ENCODE measurements around the gene NOM1.
A peak's percentile ranks its signal among the peaks of the same experiment; 100 is the strongest.

Gene NOM1

DNA sequence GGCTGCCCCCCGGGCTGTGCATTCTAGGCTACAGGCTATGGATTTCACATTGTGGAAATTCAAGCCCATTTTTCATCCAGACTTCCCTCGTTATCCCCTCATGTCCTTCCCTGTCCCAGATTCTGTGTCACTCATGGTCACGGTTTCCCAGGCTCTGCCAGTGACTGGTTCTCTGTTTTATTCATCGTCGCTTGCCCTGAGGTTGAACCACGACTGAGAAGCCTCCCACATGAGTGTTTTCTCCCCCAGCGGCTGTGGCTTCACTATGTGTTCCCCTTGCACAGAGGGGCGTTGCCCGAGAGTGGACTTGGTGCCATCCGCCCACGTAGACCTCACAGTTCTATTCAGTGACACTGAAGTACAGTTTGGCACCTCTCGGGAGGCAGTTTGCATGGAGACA is 14.0 kb downstream of the NOM1 start:
- Histone ChIP-seq H3K27me3 (replicated peaks in 2 of 5; ENCODE audit: control insufficient read depth in 4 of 5, insufficient read depth in 5 of 5, low read length in 4 of 5) (no peaks in the 10 kb centered on the region), H3K9me3 (ENCODE audit: control extremely low read depth in 1 of 5, control insufficient read depth in 4 of 5, insufficient read depth in 2 of 5, low read depth in 1 of 5, low read length in 4 of 5) (no peaks in the 10 kb centered on the region), H3K27ac (ENCODE audit: insufficient read depth in 1 of 2, low read depth in 1 of 2, low read length in 2 of 2, poor library complexity in 1 of 2, severe bottlenecking in 2 of 2) (no peak overlapping the region), H3K36me3 (ENCODE audit: control insufficient read depth in 4 of 4, insufficient read depth in 4 of 4, low read length in 3 of 4) (peaks cover 13 to 93% (median 84%) of the 10 kb centered on the region in 4 experiments), H3K4me3 (ENCODE audit: control insufficient read depth in 1 of 7, extremely low read depth in 1 of 7, insufficient read depth in 4 of 7, low read depth in 2 of 7, low read length in 6 of 7) (no peak overlapping the region), H3K4me1 (ENCODE audit: control extremely low read depth in 1 of 4, control insufficient read depth in 4 of 4, insufficient read depth in 4 of 4, low read length in 3 of 4) (no peaks in the 10 kb centered on the region)
- no peak for DNase-seq
- ChIA-PET POLR2A (no interaction called here), CTCF (interaction anchor here (1.4 to 3.4 kb wide), 2 partner anchors 8 to 13 kb away, joined by 4 to 10 read pairs; partner anchors contain the start of gene NOM1)
- WGBS (ENCODE audit: insufficient coverage): 94% methylated on average over 12 of the region's 12 CpGs

DNA sequence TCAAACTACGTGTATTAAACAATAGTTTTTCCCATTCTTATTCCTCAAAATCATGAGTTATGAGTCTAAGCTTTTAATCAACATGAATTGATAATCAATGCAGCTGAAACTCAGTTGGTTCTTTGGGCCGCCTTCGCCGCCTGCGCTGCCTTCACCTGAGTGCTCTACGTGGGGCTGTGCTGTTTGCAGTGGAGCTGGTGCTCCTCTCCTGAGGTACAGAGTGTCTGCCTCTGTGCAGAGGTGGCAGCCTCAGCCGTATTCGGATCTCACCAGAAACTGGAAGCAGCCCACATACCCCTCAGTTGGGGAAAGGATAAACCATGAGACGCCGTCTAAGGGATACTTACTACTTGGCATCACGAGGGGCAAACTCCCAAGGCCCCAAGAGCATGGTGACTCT is 15.5 kb downstream of the NOM1 start:
- Histone ChIP-seq H3K36me3 (ENCODE audit: control insufficient read depth in 4 of 4, insufficient read depth in 4 of 4, low read length in 3 of 4) (peaks cover 10 to 90% (median 81%) of the 10 kb centered on the region in 4 experiments), H3K27ac (ENCODE audit: insufficient read depth in 1 of 2, low read depth in 1 of 2, low read length in 2 of 2, poor library complexity in 1 of 2, severe bottlenecking in 2 of 2) (no peak overlapping the region), H3K9me3 (ENCODE audit: control extremely low read depth in 1 of 5, control insufficient read depth in 4 of 5, insufficient read depth in 2 of 5, low read depth in 1 of 5, low read length in 4 of 5) (no peaks in the 10 kb centered on the region), H3K4me3 (ENCODE audit: control insufficient read depth in 1 of 7, extremely low read depth in 1 of 7, insufficient read depth in 4 of 7, low read depth in 2 of 7, low read length in 6 of 7) (no peak overlapping the region), H3K27me3 (replicated peaks in 2 of 5; ENCODE audit: control insufficient read depth in 4 of 5, insufficient read depth in 5 of 5, low read length in 4 of 5) (no peaks in the 10 kb centered on the region), H3K4me1 (ENCODE audit: control extremely low read depth in 1 of 4, control insufficient read depth in 4 of 4, insufficient read depth in 4 of 4, low read length in 3 of 4) (no peaks in the 10 kb centered on the region)
- POLR2A ChIA-PET: no interaction called here
- WGBS (ENCODE audit: insufficient coverage): 100% methylated on average over 5 of the region's 11 CpGs
- DNase-seq: no peak
- CTCF ChIA-PET: interaction anchor here (1.1 to 3.4 kb wide), 3 partner anchors 14 to 309 kb away, joined by 3 to 10 read pairs (median 3); partner anchors contain the start of gene NOM1

DNA sequence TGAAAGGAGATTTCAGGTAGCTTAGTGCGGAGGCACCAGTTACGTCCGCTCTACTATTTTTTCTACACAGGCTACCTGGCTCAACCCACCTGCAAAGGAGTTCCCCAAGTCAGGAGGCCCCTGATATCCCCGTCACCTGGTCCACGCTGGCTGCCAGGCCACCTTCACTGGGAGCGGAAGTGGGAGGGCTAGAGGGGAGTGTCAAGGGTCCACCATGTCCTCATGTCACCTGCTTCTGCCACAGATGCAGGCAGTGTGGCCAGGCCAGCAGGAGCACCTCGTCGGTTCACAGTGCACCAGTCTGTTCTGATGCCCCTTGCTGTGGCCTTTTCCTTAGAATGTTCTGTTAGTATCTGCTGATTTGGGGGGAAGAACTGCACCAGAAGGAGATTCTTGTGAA is 16.9 kb downstream of the NOM1 start:
- no peaks in the 10 kb centered on the region for H3K9me3 ChIP-seq (ENCODE audit: control extremely low read depth in 1 of 5, control insufficient read depth in 4 of 5, insufficient read depth in 2 of 5, low read depth in 1 of 5, low read length in 4 of 5)
- WGBS (ENCODE audit: insufficient coverage): 100% methylated on average over 4 of the region's 8 CpGs
- ChIA-PET POLR2A (no interaction called here), CTCF (interaction anchor here (1.2 to 1.3 kb wide), 2 partner anchors 17 to 215 kb away, joined by 3 to 6 read pairs; partner anchors contain the start of gene NOM1)
- peaks cover 5 to 85% (median 77%) of the 10 kb centered on the region in 4 experiments for H3K36me3 ChIP-seq (ENCODE audit: control insufficient read depth in 4 of 4, insufficient read depth in 4 of 4, low read length in 3 of 4)
- no peak for DNase-seq
- no peak overlapping the region for H3K27ac ChIP-seq (ENCODE audit: insufficient read depth in 1 of 2, low read depth in 1 of 2, low read length in 2 of 2, poor library complexity in 1 of 2, severe bottlenecking in 2 of 2)
- no peak overlapping the region for H3K4me3 ChIP-seq (ENCODE audit: control insufficient read depth in 1 of 7, extremely low read depth in 1 of 7, insufficient read depth in 4 of 7, low read depth in 2 of 7, low read length in 6 of 7)
- no peaks in the 10 kb centered on the region for H3K4me1 ChIP-seq (ENCODE audit: control extremely low read depth in 1 of 4, control insufficient read depth in 4 of 4, insufficient read depth in 4 of 4, low read length in 3 of 4)
- no peaks in the 10 kb centered on the region for H3K27me3 ChIP-seq (replicated peaks in 2 of 5; ENCODE audit: control insufficient read depth in 4 of 5, insufficient read depth in 5 of 5, low read length in 4 of 5)

DNA sequence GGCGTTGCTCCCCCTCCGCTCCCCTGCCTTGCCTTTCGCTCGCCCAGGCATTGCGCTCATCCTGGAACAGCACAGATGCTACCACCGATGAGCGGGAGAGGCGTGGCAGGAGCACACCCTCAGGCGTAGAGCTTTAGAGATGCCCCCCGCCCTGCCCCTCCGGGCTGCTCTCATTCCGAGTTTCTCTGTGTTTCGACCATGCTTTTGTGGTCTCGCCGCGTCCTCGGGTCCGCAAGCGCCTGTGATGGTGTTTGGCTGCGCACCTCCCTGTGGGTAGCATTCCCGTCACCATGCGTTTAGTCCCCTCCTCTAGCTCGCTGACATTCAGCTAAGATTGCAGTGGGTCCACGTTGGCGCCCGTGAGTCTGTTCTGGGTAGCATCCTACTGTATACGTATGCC is 18.7 kb downstream of the NOM1 start:
- H3K4me1 ChIP-seq (ENCODE audit: control extremely low read depth in 1 of 4, control insufficient read depth in 4 of 4, insufficient read depth in 4 of 4, low read length in 3 of 4): no peaks in the 10 kb centered on the region
- WGBS (ENCODE audit: insufficient coverage): 99% methylated on average over 23 of the region's 27 CpGs
- DNase-seq: no peak
- no peaks in the 10 kb centered on the region for H3K9me3 ChIP-seq (ENCODE audit: control extremely low read depth in 1 of 5, control insufficient read depth in 4 of 5, insufficient read depth in 2 of 5, low read depth in 1 of 5, low read length in 4 of 5)
- no peak overlapping the region for H3K4me3 ChIP-seq (ENCODE audit: control insufficient read depth in 1 of 7, extremely low read depth in 1 of 7, insufficient read depth in 4 of 7, low read depth in 2 of 7, low read length in 6 of 7)
- peaks cover 6 to 74% (median 67%) of the 10 kb centered on the region in 4 experiments for H3K36me3 ChIP-seq (ENCODE audit: control insufficient read depth in 4 of 4, insufficient read depth in 4 of 4, low read length in 3 of 4)
- ChIA-PET CTCF (interaction anchor here (1.0 to 2.6 kb wide), 6 partner anchors 17 to 259 kb away, joined by 3 to 15 read pairs (median 6); no protein-coding TSS in a partner anchor), POLR2A (no interaction called here)
- no peaks in the 10 kb centered on the region for H3K27me3 ChIP-seq (replicated peaks in 2 of 5; ENCODE audit: control insufficient read depth in 4 of 5, insufficient read depth in 5 of 5, low read length in 4 of 5)
- no peak overlapping the region for H3K27ac ChIP-seq (ENCODE audit: insufficient read depth in 1 of 2, low read depth in 1 of 2, low read length in 2 of 2, poor library complexity in 1 of 2, severe bottlenecking in 2 of 2)

DNA sequence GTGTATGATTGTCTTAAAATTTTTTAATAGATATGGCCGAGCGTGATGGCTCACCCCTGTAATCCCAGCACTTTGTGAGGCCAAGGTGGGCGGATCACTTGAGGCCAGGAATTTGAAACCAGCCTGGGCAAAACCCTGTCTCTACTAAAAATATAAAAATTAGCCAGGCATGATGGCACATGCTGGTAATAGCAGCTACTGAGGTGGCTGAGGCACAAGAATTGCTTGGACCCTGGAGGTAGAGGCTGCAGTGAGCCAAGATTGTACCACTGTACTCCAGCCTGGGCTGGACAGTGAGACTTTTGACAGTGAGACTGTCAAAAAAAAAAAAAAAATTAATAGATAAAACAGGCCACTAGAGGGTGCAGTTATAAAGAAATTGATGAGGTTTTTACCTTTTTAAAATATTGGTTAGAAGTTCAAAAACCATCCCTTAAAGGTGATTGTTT is 20.5 kb downstream of the NOM1 start:
- no peak overlapping the region for H3K27ac ChIP-seq (ENCODE audit: insufficient read depth in 1 of 2, low read depth in 1 of 2, low read length in 2 of 2, poor library complexity in 1 of 2, severe bottlenecking in 2 of 2)
- no peaks in the 10 kb centered on the region for H3K27me3 ChIP-seq (replicated peaks in 2 of 5; ENCODE audit: control insufficient read depth in 4 of 5, insufficient read depth in 5 of 5, low read length in 4 of 5)
- H3K36me3 ChIP-seq (ENCODE audit: control insufficient read depth in 4 of 4, insufficient read depth in 4 of 4, low read length in 3 of 4): peaks cover 6 to 60% (median 51%) of the 10 kb centered on the region in 4 experiments
- H3K4me3 ChIP-seq (ENCODE audit: control insufficient read depth in 1 of 7, extremely low read depth in 1 of 7, insufficient read depth in 4 of 7, low read depth in 2 of 7, low read length in 6 of 7): no peak overlapping the region
- no CpG with 5 or more reads among the region's 3 CpGs for WGBS (ENCODE audit: insufficient coverage)
- no peaks in the 10 kb centered on the region for H3K9me3 ChIP-seq (ENCODE audit: control extremely low read depth in 1 of 5, control insufficient read depth in 4 of 5, insufficient read depth in 2 of 5, low read depth in 1 of 5, low read length in 4 of 5)
- ChIA-PET POLR2A (no interaction called here), CTCF (interaction anchor here (0.6 to 3.5 kb wide), 20 partner anchors 13 to 1358 kb away, joined by 3 to 15 read pairs (median 4); partner anchors contain the start of gene NOM1)
- H3K4me1 ChIP-seq (ENCODE audit: control extremely low read depth in 1 of 4, control insufficient read depth in 4 of 4, insufficient read depth in 4 of 4, low read length in 3 of 4): no peaks in the 10 kb centered on the region
- DNase-seq: peak in 2 of 3 donors; percentile 16 to 26

GRCh38 chr7:156975620-156976019 is 26.1 kb downstream of the NOM1 start:
- ChIA-PET CTCF (no interaction called here), POLR2A (no interaction called here)
- H3K27me3 ChIP-seq (replicated peaks in 2 of 5; ENCODE audit: control insufficient read depth in 4 of 5, insufficient read depth in 5 of 5, low read length in 4 of 5): no peaks in the 10 kb centered on the region
- no peaks in the 10 kb centered on the region for H3K4me1 ChIP-seq (ENCODE audit: control extremely low read depth in 1 of 4, control insufficient read depth in 4 of 4, insufficient read depth in 4 of 4, low read length in 3 of 4)
- H3K27ac ChIP-seq (ENCODE audit: insufficient read depth in 1 of 2, low read depth in 1 of 2, low read length in 2 of 2, poor library complexity in 1 of 2, severe bottlenecking in 2 of 2): no peak overlapping the region
- H3K9me3 ChIP-seq (ENCODE audit: control extremely low read depth in 1 of 5, control insufficient read depth in 4 of 5, insufficient read depth in 2 of 5, low read depth in 1 of 5, low read length in 4 of 5): peaks cover 4 to 12% (median 7%) of the 10 kb centered on the region in 5 experiments
- 100% methylated on average over 2 of the region's 5 CpGs for WGBS (ENCODE audit: insufficient coverage)
- no peak overlapping the region for H3K4me3 ChIP-seq (ENCODE audit: control insufficient read depth in 1 of 7, extremely low read depth in 1 of 7, insufficient read depth in 4 of 7, low read depth in 2 of 7, low read length in 6 of 7)
- DNase-seq: no peak
- peaks cover 4 to 20% (median 12%) of the 10 kb centered on the region in 4 experiments for H3K36me3 ChIP-seq (ENCODE audit: control insufficient read depth in 4 of 4, insufficient read depth in 4 of 4, low read length in 3 of 4)

DNA sequence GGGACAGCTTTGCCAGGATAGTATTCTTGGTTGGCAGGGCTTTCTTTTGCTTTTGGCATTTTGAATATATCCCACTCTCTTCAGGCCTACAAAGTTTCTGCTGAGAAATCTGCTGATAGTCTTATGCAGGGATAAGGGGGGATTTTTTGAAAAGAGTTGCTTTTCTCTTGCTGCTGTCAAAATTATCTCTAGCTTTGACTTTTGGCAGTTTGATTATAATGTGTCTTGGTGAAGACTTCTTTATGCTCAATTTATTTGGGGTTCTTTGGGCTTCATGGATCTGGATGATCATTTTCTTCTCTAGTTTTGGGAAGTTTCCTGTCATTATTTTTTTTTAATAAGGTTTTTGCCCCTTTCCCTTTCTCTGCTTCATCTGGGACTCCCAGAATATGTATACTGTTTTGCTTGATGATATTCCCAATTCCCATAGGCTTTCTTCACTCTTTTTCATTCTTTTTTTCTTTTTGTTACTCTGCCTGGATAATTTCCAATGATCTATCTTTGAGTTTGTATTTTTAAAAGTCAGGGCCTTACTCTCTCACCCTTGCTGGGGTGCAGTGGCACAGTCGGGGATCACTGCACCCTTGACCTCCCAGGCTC is 29.6 kb downstream of the NOM1 start:
- Histone ChIP-seq H3K9me3 (ENCODE audit: control extremely low read depth in 1 of 5, control insufficient read depth in 4 of 5, insufficient read depth in 2 of 5, low read depth in 1 of 5, low read length in 4 of 5) (peaks cover 4 to 12% (median 7%) of the 10 kb centered on the region in 5 experiments), H3K27ac (ENCODE audit: insufficient read depth in 1 of 2, low read depth in 1 of 2, low read length in 2 of 2, poor library complexity in 1 of 2, severe bottlenecking in 2 of 2) (no peak overlapping the region), H3K27me3 (replicated peaks in 2 of 5; ENCODE audit: control insufficient read depth in 4 of 5, insufficient read depth in 5 of 5, low read length in 4 of 5) (peaks cover 0 to 2% (median 0%) of the 10 kb centered on the region in 5 experiments), H3K4me3 (ENCODE audit: control insufficient read depth in 1 of 7, extremely low read depth in 1 of 7, insufficient read depth in 4 of 7, low read depth in 2 of 7, low read length in 6 of 7) (no peak overlapping the region), H3K4me1 (ENCODE audit: control extremely low read depth in 1 of 4, control insufficient read depth in 4 of 4, insufficient read depth in 4 of 4, low read length in 3 of 4) (no peaks in the 10 kb centered on the region), H3K36me3 (ENCODE audit: control insufficient read depth in 4 of 4, insufficient read depth in 4 of 4, low read length in 3 of 4) (peaks cover 0 to 3% (median 0%) of the 10 kb centered on the region in 4 experiments)
- ChIA-PET POLR2A (no interaction called here), CTCF (no interaction called here)
- no peak for DNase-seq
- WGBS (ENCODE audit: insufficient coverage): 100% methylated on average over 1 of the region's 1 CpG
